ENCODE results near the gene TIGAR.

The TIGAR gene

GRCh38 chr12:4275016-4275869, 45.8 kb upstream of the TIGAR start:
- Histone ChIP-seq H3K79me2 (ENCODE audit: low read length) (peaks cover 90% of the 10 kb centered on the region), H3K4me1 (ENCODE audit: low read length) (peaks cover 48% of the 10 kb centered on the region), H4K20me1 (ENCODE audit: insufficient read depth, low read length) (peaks cover 45% of the 10 kb centered on the region), H3K36me3 (replicated peaks; ENCODE audit: low read depth, low read length) (peaks cover 64% of the 10 kb centered on the region), H2AFZ (ENCODE audit: low read depth, low read length) (no peak overlapping the region), H3K4me3 (ENCODE audit: low read length) (peak overlapping the region; percentile 93), H3K9ac (ENCODE audit: low read length) (peak overlapping the region; percentile 99), H3K27me3 (ENCODE audit: low read depth, low read length) (no peaks in the 10 kb centered on the region), H3K4me2 (ENCODE audit: low read length) (peak overlapping the region; percentile 92), H3K27ac (ENCODE audit: low read length) (peak overlapping the region; percentile 86), H3K9me3 (ENCODE audit: insufficient read depth, low read length) (no peaks in the 10 kb centered on the region)
- TF ChIP-seq EZH2phosphoT487 (IDR thresholded peaks at IDR 0.05; ENCODE audit: low read depth) (no peak), CTCF (IDR thresholded peaks at IDR 0.05; ENCODE audit: low read depth, low read length) (no peak)

DNA sequence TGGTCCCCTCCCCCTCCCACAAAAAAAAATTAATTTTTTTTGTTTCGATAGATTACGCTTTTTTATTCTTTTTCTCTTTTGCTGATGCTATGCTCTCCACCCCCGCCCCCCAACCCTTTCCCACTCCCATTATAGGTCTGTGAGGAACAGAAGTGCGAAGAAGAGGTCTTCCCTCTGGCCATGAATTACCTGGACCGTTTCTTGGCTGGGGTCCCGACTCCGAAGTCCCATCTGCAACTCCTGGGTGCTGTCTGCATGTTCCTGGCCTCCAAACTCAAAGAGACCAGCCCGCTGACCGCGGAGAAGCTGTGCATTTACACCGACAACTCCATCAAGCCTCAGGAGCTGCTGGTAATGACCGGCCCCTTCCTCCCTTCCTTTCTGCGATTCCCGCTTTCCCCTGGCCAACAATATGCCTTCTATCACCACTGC, 45.1 kb upstream of the TIGAR start:
- Histone ChIP-seq H3K4me2 (ENCODE audit: low read length) (peak overlapping the region; percentile 92), H3K27ac (ENCODE audit: low read length) (peak overlapping the region; percentile 86), H3K4me3 (ENCODE audit: low read length) (peak overlapping the region; percentile 93), H3K9ac (ENCODE audit: low read length) (peak overlapping the region; percentile 99), H3K27me3 (ENCODE audit: low read depth, low read length) (no peaks in the 10 kb centered on the region), H3K79me2 (ENCODE audit: low read length) (peaks cover 92% of the 10 kb centered on the region), H3K9me3 (ENCODE audit: insufficient read depth, low read length) (no peaks in the 10 kb centered on the region), H4K20me1 (ENCODE audit: insufficient read depth, low read length) (peaks cover 51% of the 10 kb centered on the region), H3K4me1 (ENCODE audit: low read length) (peaks cover 53% of the 10 kb centered on the region), H2AFZ (ENCODE audit: low read depth, low read length) (no peak overlapping the region), H3K36me3 (replicated peaks; ENCODE audit: low read depth, low read length) (peaks cover 70% of the 10 kb centered on the region)
- TF ChIP-seq CTCF (IDR thresholded peaks at IDR 0.05; ENCODE audit: low read depth, low read length) (no peak), EZH2phosphoT487 (IDR thresholded peaks at IDR 0.05; ENCODE audit: low read depth) (no peak)

DNA sequence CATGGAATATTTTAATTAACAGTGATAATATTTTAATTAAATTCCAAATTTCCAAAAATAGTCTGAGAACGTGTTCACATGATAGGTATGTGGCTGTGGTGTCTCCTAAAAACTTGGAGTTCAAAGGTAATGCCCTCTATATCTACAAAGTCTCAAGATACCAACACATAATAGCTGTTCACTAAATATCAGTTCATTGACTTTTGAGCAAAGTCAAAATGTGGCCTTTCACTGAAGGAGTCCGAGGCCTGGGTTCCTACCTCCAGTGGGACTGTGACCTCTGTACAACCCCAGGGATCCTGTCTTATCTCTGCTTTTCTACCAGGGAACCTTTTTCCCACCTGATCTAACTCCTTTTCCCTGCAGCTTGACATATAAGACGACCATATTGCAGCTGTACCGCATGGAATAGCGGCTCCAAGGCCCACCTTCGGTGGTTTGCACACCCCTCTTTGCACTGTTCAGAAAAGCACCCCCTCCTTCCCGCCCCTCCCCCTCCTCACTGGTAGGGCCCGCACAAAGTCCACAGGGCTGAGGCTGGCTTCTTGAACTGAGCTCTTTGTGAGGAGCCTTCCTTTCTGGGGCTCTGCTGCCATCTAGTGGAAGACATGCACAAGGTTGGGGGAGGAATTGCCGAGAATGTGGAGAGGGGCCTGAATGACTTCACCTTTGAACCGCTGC, 44.3 kb upstream of the TIGAR start:
- H3K27me3 ChIP-seq (ENCODE audit: low read depth, low read length) = no peaks in the 10 kb centered on the region
- peaks cover 95% of the 10 kb centered on the region for H3K79me2 ChIP-seq (ENCODE audit: low read length)
- H2AFZ ChIP-seq (ENCODE audit: low read depth, low read length) = no peak overlapping the region
- peak overlapping the region; percentile 93 for H3K4me3 ChIP-seq (ENCODE audit: low read length)
- H3K4me1 ChIP-seq (ENCODE audit: low read length) = peaks cover 60% of the 10 kb centered on the region
- H4K20me1 ChIP-seq (ENCODE audit: insufficient read depth, low read length) = peaks cover 59% of the 10 kb centered on the region
- H3K4me2 ChIP-seq (ENCODE audit: low read length) = peak overlapping the region; percentile 92
- peak; percentile 92 for TF ChIP-seq CTCF (IDR thresholded peaks at IDR 0.05; ENCODE audit: low read depth, low read length)
- no peak for TF ChIP-seq EZH2phosphoT487 (IDR thresholded peaks at IDR 0.05; ENCODE audit: low read depth)
- no peaks in the 10 kb centered on the region for H3K9me3 ChIP-seq (ENCODE audit: insufficient read depth, low read length)
- H3K27ac ChIP-seq (ENCODE audit: low read length) = peak overlapping the region; percentile 86
- peak overlapping the region; percentile 99 for H3K9ac ChIP-seq (ENCODE audit: low read length)
- H3K36me3 ChIP-seq (replicated peaks; ENCODE audit: low read depth, low read length) = peaks cover 78% of the 10 kb centered on the region

GRCh38 chr12:4277205-4277543, 43.8 kb upstream of the TIGAR start:
- peaks cover 63% of the 10 kb centered on the region for H3K4me1 ChIP-seq (ENCODE audit: low read length)
- H3K79me2 ChIP-seq (ENCODE audit: low read length) = peaks cover 100% of the 10 kb centered on the region
- H4K20me1 ChIP-seq (ENCODE audit: insufficient read depth, low read length) = peaks cover 64% of the 10 kb centered on the region
- peak overlapping the region; percentile 99 for H3K9ac ChIP-seq (ENCODE audit: low read length)
- H3K9me3 ChIP-seq (ENCODE audit: insufficient read depth, low read length) = no peaks in the 10 kb centered on the region
- H3K4me3 ChIP-seq (ENCODE audit: low read length) = peak overlapping the region; percentile 93
- TF ChIP-seq CTCF (IDR thresholded peaks at IDR 0.05; ENCODE audit: low read depth, low read length) = no peak; the same call in 1 of the 2 replicates
- no peak for TF ChIP-seq EZH2phosphoT487 (IDR thresholded peaks at IDR 0.05; ENCODE audit: low read depth)
- no peaks in the 10 kb centered on the region for H3K27me3 ChIP-seq (ENCODE audit: low read depth, low read length)
- no peak overlapping the region for H2AFZ ChIP-seq (ENCODE audit: low read depth, low read length)
- peak overlapping the region; percentile 92 for H3K4me2 ChIP-seq (ENCODE audit: low read length)
- H3K36me3 ChIP-seq (replicated peaks; ENCODE audit: low read depth, low read length) = peaks cover 81% of the 10 kb centered on the region
- H3K27ac ChIP-seq (ENCODE audit: low read length) = peak overlapping the region; percentile 86

Data from OCI-LY3 (cell line).